ENCODE results near the gene TCFL5. TPM values are rescaled to one million over a fixed set of nuclear protein-coding genes. Genes with fewer than 3 reads are reported as not detected.

Gene TCFL5
- total RNA-seq, 1 donor from 2014 or later = 8.2 TPM

DNA sequence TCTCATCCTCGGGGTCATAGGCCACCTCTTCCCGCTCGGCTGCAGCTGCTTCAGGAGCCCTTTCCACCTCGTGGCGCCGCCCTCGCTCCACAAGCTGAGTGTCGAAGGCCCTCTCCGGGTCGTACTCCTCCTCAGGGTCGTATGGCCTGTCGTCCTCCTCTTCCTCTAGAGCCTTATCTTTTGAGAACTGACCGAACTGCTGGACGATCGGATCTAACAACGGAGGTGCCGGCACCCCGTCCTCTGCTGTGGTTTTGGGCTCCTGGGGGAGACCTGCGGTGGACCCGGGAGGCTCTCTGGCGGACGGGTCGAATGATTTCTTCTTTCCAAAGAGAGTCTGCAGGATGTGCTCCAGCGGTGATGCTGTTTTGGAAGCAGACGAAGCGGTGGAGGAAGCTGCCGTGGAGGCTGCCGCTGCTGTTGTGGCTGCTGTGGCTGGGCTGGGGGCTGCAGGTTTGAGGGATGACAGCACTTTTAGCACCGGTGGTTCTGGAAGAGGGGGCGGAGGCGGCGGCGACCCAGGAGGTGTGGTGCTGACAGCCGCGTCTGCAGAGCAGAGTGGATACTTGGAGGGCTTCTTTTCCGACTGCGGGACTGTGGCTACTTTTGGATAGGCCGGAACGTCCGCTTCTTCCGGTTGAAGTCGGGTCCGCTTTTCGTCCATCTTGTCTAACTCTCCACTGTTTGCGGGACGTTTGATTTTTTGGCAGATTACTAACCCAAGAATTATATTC lies 20.2 kb upstream of the TCFL5 start:
- intact Hi-C loops (cut with DNase I) = no loop called here
- no peak for DNase-seq
- Histone ChIP-seq H3K27me3 (ENCODE audit: low read depth) (no peaks in the 10 kb centered on the region), H3K27ac (no peak overlapping the region), H3K9me3 (no peaks in the 10 kb centered on the region), H3K4me3 (no peak overlapping the region), H3K4me1 (peaks cover 9% of the 10 kb centered on the region), H3K36me3 (peaks cover 31% of the 10 kb centered on the region)
- no peak for ATAC-seq
- TF ChIP-seq, protein P1, sequence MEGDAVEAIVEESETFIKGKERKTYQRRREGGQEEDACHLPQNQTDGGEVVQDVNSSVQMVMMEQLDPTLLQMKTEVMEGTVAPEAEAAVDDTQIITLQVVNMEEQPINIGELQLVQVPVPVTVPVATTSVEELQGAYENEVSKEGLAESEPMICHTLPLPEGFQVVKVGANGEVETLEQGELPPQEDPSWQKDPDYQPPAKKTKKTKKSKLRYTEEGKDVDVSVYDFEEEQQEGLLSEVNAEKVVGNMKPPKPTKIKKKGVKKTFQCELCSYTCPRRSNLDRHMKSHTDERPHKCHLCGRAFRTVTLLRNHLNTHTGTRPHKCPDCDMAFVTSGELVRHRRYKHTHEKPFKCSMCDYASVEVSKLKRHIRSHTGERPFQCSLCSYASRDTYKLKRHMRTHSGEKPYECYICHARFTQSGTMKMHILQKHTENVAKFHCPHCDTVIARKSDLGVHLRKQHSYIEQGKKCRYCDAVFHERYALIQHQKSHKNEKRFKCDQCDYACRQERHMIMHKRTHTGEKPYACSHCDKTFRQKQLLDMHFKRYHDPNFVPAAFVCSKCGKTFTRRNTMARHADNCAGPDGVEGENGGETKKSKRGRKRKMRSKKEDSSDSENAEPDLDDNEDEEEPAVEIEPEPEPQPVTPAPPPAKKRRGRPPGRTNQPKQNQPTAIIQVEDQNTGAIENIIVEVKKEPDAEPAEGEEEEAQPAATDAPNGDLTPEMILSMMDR (IDR thresholded peaks at IDR 0.05) = no peak

DNA sequence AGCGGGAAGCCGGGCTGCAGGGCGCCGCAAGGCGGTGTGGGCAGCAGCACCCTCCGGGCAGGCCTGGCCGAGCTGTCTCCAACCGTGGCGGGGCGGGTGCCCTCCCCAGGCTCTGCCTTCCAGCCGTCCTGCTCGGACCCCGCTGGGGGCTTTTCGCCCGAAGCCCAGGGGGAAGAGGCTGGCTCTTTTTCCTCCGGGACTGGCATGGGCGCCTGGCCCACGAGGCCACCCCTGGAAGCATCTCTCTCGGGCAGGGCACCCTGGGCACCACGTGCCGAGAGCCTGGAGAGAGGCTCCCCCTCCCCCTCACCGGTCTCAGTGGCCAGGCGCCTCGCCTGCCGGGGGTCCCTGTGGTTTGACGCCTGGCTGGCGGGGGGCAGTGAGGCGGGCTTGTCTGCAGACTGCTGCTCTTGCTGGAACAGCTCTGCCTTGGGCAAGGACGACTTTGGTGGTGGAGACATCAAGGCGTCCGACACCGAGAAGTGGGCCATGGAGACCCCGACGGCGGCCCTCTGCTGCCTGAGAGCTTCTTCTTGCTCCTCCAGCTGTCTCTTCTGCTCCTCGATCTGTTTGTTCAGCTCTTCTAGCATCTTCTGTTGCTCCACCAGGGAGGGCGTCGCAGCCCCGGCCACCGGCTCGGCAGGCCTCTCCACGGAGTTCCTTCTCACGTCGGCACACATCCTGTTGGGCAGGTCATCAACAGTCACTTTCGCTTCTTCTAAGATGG lies 19.5 kb upstream of the TCFL5 start:
- Histone ChIP-seq H3K4me3 (no peak overlapping the region), H3K4me1 (peaks cover 17% of the 10 kb centered on the region), H3K36me3 (peaks cover 24% of the 10 kb centered on the region), H3K9me3 (no peaks in the 10 kb centered on the region), H3K27ac (no peak overlapping the region), H3K27me3 (ENCODE audit: low read depth) (no peaks in the 10 kb centered on the region)
- no peak for DNase-seq
- TF ChIP-seq, protein P1 (IDR thresholded peaks at IDR 0.05) = no peak
- intact Hi-C loops (cut with DNase I) = no loop called here
- ATAC-seq = no peak

DNA sequence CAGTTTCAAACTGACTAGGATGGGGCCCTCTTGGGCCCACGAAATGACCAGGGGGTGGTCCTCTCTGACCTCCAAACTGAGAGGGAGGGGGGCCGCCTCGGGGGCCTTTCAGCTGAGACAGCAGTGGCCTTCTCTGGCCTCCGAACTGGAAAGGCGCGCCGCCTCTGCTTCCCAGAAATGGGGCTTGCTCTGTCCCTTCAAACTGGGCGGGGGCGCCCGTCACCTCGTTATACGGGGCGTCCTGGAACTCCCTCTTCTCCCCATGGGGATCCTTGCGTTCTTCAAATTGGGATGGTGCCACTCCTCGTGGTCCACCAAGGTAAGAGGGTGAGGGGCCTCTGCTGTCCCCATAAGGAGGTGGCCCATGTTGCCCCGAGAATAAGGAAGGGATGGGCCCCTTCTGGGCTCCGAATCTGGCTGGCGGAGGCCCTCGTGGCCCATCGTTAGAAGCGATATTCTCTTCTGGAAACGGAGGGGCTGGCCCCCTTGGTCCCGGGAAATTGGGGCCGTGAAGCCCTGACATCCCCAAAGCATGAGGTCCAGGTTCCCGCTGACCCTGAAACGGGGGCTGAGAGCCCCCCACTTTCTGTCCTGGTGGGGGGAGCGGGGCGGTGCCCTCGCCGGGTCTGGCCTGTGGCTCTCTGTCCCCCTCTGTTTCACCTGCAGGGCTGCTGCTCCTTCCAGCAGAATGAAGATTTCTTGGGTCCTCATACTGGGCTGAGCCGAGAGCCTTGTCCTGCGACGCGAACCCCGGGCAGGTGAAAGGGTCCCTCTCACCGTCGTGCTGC lies 18.7 kb upstream of the TCFL5 start:
- H3K9me3 ChIP-seq = no peaks in the 10 kb centered on the region
- no peak for ATAC-seq
- peaks cover 21% of the 10 kb centered on the region for H3K36me3 ChIP-seq
- no peaks in the 10 kb centered on the region for H3K27me3 ChIP-seq (ENCODE audit: low read depth)
- no peak overlapping the region for H3K4me3 ChIP-seq
- TF ChIP-seq, protein P1 (IDR thresholded peaks at IDR 0.05) = no peak
- intact Hi-C loops (cut with DNase I) = no loop called here
- no peak for DNase-seq
- peaks cover 22% of the 10 kb centered on the region for H3K4me1 ChIP-seq
- H3K27ac ChIP-seq = no peak overlapping the region

DNA sequence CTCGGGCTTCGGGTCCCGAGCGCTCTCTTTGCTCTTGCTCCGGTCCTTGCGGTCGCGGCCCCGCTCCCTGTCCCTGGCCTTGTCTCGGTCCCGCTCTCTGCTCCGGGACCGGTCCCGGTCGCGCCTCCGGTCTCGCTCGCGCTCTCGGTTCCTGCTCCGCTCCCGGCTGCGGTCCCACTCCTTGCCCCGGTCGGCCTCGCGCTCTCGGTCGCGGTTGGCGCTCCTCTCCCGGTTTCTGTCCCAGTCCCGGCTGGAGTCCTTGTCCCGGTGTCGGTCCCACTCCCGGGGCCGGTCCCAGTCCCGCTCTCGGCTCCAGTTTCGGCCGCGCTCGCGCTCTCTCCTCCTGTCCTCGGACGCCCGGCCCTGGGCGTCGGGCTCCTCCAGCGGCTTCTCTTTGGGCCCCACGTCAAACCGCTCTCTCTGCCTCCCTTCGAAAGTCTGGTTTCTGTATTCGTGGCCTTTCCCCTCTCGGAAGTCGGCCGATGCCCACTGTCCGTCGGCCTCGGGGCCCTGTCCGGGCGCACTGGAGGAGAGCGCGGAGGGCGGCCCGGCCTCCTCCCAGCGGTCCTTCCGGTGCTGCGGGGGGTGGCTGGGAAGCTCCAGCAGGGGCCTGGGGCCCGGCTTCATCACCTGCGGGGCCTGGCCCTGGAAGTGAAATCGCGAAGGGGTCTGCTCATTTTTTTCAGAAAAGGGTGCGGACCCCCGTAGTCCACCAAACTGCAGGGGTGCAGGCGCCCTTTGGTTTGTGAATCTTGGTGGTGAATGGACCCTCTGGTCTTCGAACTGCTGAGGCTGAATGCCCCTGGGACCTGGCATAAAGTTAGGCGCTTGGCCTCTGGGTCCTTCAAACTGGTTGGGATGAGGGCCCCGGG lies 17.9 kb upstream of the TCFL5 start:
- no peak overlapping the region for H3K4me3 ChIP-seq
- no peaks in the 10 kb centered on the region for H3K27me3 ChIP-seq (ENCODE audit: low read depth)
- DNase-seq = no peak
- ATAC-seq = no peak
- TF ChIP-seq, protein P1 (IDR thresholded peaks at IDR 0.05) = no peak
- H3K36me3 ChIP-seq = peaks cover 21% of the 10 kb centered on the region
- no peaks in the 10 kb centered on the region for H3K9me3 ChIP-seq
- no peak overlapping the region for H3K27ac ChIP-seq
- peaks cover 22% of the 10 kb centered on the region for H3K4me1 ChIP-seq
- intact Hi-C loops (cut with DNase I) = no loop called here
